Progenitor cell of endocrine pancreas (in vitro differentiated cells): ENCODE data around the gene SNX13. TPM values are rescaled to one million over a fixed set of nuclear protein-coding genes. Genes with fewer than 3 reads are reported as not detected.

Source experiments
- DNase-seq: peaks from one replicate; pipeline ENCODE4 v3.0.0; 2021; ENCODE audit warnings: low spot score; ENCODE audit not compliant: unreplicated experiment
- H3K27ac Mint-ChIP-seq: 2 replicates; pipeline ENCODE4 v1.8.0; 2021; ENCODE audit warnings: mild to moderate bottlenecking, moderate library complexity, mixed read lengths
- H3K27me3 Mint-ChIP-seq: 2 replicates; pipeline ENCODE4 v1.8.0; 2021; ENCODE audit warnings: mixed read lengths
- H3K36me3 Mint-ChIP-seq: 2 replicates; pipeline ENCODE4 v1.8.0; 2022; ENCODE audit warnings: mixed read lengths; ENCODE audit not compliant: insufficient read depth
- H3K4me1 Mint-ChIP-seq: 2 replicates; pipeline ENCODE4 v1.8.0; 2021; ENCODE audit warnings: low read depth, mixed read lengths
- H3K4me3 Mint-ChIP-seq: 2 replicates; pipeline ENCODE4 v1.8.0; 2021; ENCODE audit warnings: low read depth, mild to moderate bottlenecking, moderate library complexity, mixed read lengths
- H3K9me3 Mint-ChIP-seq: 2 replicates; pipeline ENCODE4 v1.8.0; 2021; ENCODE audit warnings: low read depth, mixed read lengths
- total RNA-seq: library from RNA; stranded (reverse); gene quantifications from 2 replicates; pipeline ENCODE4 v1.2.1, GENCODE V29; 2021
- TF ChIP-seq, protein P1 (sequence below): fragments of 200-600 bp; sonication (generic); IDR thresholded peaks from one replicate; pipeline ENCODE4 v1.5.0; 2021; ENCODE audit warnings: antibody characterized with exemption, mild to moderate bottlenecking; ENCODE audit not compliant: unreplicated experiment

The SNX13 gene
- total RNA-seq, 1 donor from 2014 or later: 48.5 TPM

DNA sequence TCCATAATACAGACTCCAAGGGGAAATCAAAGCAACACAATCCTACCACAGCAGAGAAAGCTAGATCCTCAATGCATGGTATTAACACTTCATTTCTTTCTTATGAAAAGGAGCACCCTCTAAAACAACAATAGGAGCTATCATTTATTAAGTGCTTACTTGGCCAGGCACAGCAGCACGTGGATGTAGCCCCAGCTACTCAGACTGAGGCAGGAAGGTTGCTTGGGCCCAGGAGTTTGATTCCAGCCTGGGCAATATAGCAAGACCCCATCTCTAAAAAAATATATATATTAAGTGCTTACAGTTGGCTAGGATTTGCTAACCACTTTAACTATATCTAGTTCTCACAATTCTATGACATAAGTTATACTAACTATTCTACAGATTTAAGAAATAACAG, 12.2 kb downstream of the SNX13 start:
- H3K9me3 Mint-ChIP-seq: no peaks in the 10 kb centered on the region
- TF ChIP-seq, protein P1, sequence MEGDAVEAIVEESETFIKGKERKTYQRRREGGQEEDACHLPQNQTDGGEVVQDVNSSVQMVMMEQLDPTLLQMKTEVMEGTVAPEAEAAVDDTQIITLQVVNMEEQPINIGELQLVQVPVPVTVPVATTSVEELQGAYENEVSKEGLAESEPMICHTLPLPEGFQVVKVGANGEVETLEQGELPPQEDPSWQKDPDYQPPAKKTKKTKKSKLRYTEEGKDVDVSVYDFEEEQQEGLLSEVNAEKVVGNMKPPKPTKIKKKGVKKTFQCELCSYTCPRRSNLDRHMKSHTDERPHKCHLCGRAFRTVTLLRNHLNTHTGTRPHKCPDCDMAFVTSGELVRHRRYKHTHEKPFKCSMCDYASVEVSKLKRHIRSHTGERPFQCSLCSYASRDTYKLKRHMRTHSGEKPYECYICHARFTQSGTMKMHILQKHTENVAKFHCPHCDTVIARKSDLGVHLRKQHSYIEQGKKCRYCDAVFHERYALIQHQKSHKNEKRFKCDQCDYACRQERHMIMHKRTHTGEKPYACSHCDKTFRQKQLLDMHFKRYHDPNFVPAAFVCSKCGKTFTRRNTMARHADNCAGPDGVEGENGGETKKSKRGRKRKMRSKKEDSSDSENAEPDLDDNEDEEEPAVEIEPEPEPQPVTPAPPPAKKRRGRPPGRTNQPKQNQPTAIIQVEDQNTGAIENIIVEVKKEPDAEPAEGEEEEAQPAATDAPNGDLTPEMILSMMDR: no peak
- H3K4me3 Mint-ChIP-seq: no peak overlapping the region
- H3K27me3 Mint-ChIP-seq: no peaks in the 10 kb centered on the region
- DNase-seq: no peak
- H3K27ac Mint-ChIP-seq: no peak overlapping the region
- H3K4me1 Mint-ChIP-seq: peaks cover 6% of the 10 kb centered on the region
- H3K36me3 Mint-ChIP-seq: no peaks in the 10 kb centered on the region

DNA sequence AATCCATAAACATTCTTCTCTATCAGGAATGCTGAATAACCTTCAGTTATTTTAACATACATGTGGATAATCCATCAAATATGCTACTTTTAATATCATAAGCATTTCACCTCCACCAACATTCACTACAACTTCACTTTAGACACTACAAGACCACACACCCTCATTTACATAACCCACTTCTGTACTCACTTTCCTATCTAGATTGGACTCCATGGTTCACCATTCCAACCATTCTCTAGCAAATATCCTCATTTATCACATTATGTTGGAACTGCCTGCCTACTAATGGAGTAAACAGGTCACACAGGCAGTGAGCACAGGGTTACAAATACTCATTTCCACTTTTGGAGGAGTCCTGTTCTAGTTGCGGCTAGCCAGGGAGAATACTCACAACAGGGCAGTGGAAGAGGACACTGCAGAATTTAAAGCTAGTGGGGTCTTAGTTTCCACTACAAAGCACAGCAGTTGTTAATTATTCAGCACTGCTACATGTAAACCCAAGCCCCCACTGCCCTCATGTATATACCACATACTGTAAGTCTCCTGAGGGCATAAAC, 18.4 kb downstream of the SNX13 start:
- no peak overlapping the region for H3K4me3 Mint-ChIP-seq
- H3K4me1 Mint-ChIP-seq: peaks cover 13% of the 10 kb centered on the region
- no peak for DNase-seq
- H3K36me3 Mint-ChIP-seq: peaks cover 4% of the 10 kb centered on the region
- H3K27me3 Mint-ChIP-seq: no peaks in the 10 kb centered on the region
- H3K27ac Mint-ChIP-seq: no peak overlapping the region
- TF ChIP-seq, protein P1: no peak
- peaks cover 6% of the 10 kb centered on the region for H3K9me3 Mint-ChIP-seq

DNA sequence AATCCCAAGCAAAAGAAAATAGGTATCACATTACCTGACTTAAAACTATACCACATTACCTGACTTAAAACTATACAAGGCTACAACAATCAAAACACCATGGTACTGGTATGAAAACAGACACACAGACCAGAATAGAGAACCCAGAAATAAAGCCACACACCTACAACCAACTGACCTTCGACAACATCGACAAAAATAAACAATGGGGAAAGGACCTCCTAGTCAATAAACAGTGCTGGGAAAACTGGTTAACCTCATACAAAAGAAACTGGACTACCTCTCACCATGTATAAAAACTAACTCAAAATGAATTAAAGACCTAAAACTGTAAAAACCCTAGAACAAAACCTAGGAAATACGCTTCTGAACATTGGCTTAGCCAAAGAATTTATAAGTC, 22.5 kb downstream of the SNX13 start:
- Mint-ChIP-seq H3K4me3 (no peak overlapping the region), H3K4me1 (peaks cover 16% of the 10 kb centered on the region), H3K9me3 (peaks cover 6% of the 10 kb centered on the region), H3K27me3 (no peaks in the 10 kb centered on the region), H3K36me3 (peaks cover 4% of the 10 kb centered on the region), H3K27ac (peak overlapping the region; percentile 34)
- TF ChIP-seq, protein P1: no peak
- no peak for DNase-seq

DNA sequence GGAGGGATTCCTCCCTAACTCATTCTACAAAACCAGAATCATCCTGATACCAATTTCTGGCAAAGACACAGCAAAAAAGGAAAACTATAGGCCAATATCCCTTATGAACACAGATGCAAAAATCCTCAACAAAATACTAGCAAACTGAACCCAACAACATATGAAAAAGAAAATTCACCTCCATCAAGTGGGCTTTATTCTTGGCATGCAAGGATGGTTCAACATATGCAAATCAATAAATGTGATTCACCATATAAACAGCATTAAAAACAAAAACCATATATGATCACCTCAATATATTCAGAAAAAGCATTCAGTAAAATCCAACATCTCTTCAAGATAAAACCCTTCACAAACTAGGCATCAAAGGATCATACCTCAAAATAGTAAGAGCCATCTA, 23.5 kb downstream of the SNX13 start:
- H3K4me3 Mint-ChIP-seq: no peak overlapping the region
- no peak for DNase-seq
- H3K4me1 Mint-ChIP-seq: peaks cover 12% of the 10 kb centered on the region
- TF ChIP-seq, protein P1: no peak
- H3K27me3 Mint-ChIP-seq: no peaks in the 10 kb centered on the region
- no peak overlapping the region for H3K27ac Mint-ChIP-seq
- H3K9me3 Mint-ChIP-seq: peaks cover 6% of the 10 kb centered on the region
- H3K36me3 Mint-ChIP-seq: peaks cover 4% of the 10 kb centered on the region

DNA sequence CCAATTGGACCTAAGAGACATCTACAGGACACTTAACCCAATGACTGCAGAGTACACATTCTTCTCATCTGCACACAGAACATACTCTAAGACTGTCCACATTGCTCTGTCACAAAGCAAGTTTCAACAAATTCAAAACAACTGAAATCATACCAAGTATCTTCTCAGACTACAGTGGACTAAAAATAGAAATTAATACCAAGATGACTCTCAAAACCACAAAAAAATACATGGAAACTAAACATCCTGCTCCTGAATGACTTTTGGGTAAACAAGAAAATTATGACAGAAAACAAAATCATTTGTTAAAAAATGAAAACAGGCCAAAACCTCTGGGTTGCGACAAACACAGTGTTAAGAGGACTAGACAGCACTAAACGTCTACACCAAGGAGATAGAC, 24.5 kb downstream of the SNX13 start:
- peaks cover 6% of the 10 kb centered on the region for H3K9me3 Mint-ChIP-seq
- H3K36me3 Mint-ChIP-seq: peaks cover 4% of the 10 kb centered on the region

More for the DNA sequence above, 24.5 kb downstream of the SNX13 start:
- Mint-ChIP-seq H3K27me3 (no peaks in the 10 kb centered on the region), H3K27ac (no peak overlapping the region), H3K4me3 (no peak overlapping the region), H3K4me1 (peaks cover 5% of the 10 kb centered on the region)
- TF ChIP-seq, protein P1: no peak
- no peak for DNase-seq
